ENCODE data around the gene THSD7B. TPM values are rescaled to one million over a fixed set of nuclear protein-coding genes. Genes with fewer than 3 reads are reported as not detected.

Gene THSD7B
- polyA plus RNA-seq, 2 of the 4 experiments (the other 2 are of a cell fraction) = not detected

GRCh38 chr2:136905779-136906178 lies 140.4 kb downstream of the THSD7B start (continued):
- TF ChIP-seq ATOH8 (CRISPR knock-in tag; IDR thresholded peaks at IDR 0.05; ENCODE audit: low read depth) = no peak
- TF ChIP-seq EHF (CRISPR knock-in tag; IDR thresholded peaks at IDR 0.05) = no peak
- no peak for TF ChIP-seq PBX3 (IDR thresholded peaks at IDR 0.05)
- no peak for TF ChIP-seq JUN (IDR thresholded peaks at IDR 0.05)
- no peak for TF ChIP-seq RAD21 (conservative IDR thresholded peaks at IDR 0.05 in 1 of 2, IDR thresholded peaks at IDR 0.05 in 1 of 2)
- no peak for TF ChIP-seq ZNF302 (CRISPR knock-in tag; IDR thresholded peaks at IDR 0.05)

- DNase-seq (ENCODE audit: low read depth in 1 of 2, low spot score in 1 of 2) (no peak), FAIRE-seq (no peak), ATAC-seq (no peak)
- no peaks in the 10 kb centered on the region for H3K4me1 ChIP-seq
- no peaks in the 10 kb centered on the region for H3K9me3 ChIP-seq
- TF ChIP-seq ATOH8 (CRISPR knock-in tag; IDR thresholded peaks at IDR 0.05; ENCODE audit: low read depth) (no peak), KDM1A (IDR thresholded peaks at IDR 0.05; ENCODE audit: low read depth) (no peak), RFX5 (IDR thresholded peaks at IDR 0.05) (no peak)
- no peak overlapping the region for H3K4me2 ChIP-seq
- H3K4me3 ChIP-seq = no peak overlapping the region
- 0% methylated on average over 1 of the region's 1 CpG for WGBS (ENCODE audit: missing lambda C conversion rate)
- H3K27ac ChIP-seq = no peak overlapping the region
- ChIA-PET CTCF (no interaction called here), POLR2A (no interaction called here)
Observed at GRCh38 chr2:136909777-136910176, 144.4 kb downstream of the THSD7B start.

GRCh38 chr2:136916131-136916530 lies 150.8 kb downstream of the THSD7B start:
- Histone ChIP-seq H3K27ac (no peak overlapping the region), H3K9me3 (no peaks in the 10 kb centered on the region), H3K4me3 (no peak overlapping the region), H3K4me2 (no peak overlapping the region), H3K4me1 (no peaks in the 10 kb centered on the region)
- ATAC-seq (no peak), DNase-seq (ENCODE audit: low read depth in 1 of 2, low spot score in 1 of 2) (no peak), FAIRE-seq (no peak)
- ChIA-PET CTCF (no interaction called here), POLR2A (no interaction called here)
- 3% methylated on average over 2 of the region's 2 CpGs for WGBS (ENCODE audit: missing lambda C conversion rate)
- TF ChIP-seq POLR2AphosphoS2 (conservative IDR thresholded peaks at IDR 0.05; ENCODE audit: low read length) = no peak
- no peak for TF ChIP-seq JUNB (IDR thresholded peaks at IDR 0.05)
- TF ChIP-seq FOSL2 (IDR thresholded peaks at IDR 0.05) = no peak
- TF ChIP-seq FOSL2 (CRISPR knock-in tag; IDR thresholded peaks at IDR 0.05) = no peak
- TF ChIP-seq CHD4 (IDR thresholded peaks at IDR 0.05; ENCODE audit: borderline replicate concordance) = no peak

- Histone ChIP-seq H3K9me3 (no peaks in the 10 kb centered on the region), H3K4me3 (no peak overlapping the region), H3K27ac (no peak overlapping the region), H3K4me1 (no peaks in the 10 kb centered on the region), H3K4me2 (no peak overlapping the region)
- no peak for DNase-seq (ENCODE audit: low read depth in 1 of 2, low spot score in 1 of 2)
- no peak for FAIRE-seq
- POLR2A ChIA-PET = no interaction called here
- CTCF ChIA-PET = no interaction called here
- no peak for ATAC-seq
- 37% methylated on average over 5 of the region's 5 CpGs for WGBS (ENCODE audit: missing lambda C conversion rate)
- no peak for TF ChIP-seq CEBPB (IDR thresholded peaks at IDR 0.05)
- TF ChIP-seq NPAS2 (CRISPR knock-in tag; IDR thresholded peaks at IDR 0.05; ENCODE audit: borderline replicate concordance) = no peak
- TF ChIP-seq BCL3 (IDR thresholded peaks at IDR 0.05) = no peak
- TF ChIP-seq HOXB5 (CRISPR knock-in tag; IDR thresholded peaks at IDR 0.05) = no peak
- no peak for TF ChIP-seq MAZ (IDR thresholded peaks at IDR 0.05; ENCODE audit: borderline replicate concordance, low read depth, low read length)
- no peak for TF ChIP-seq RARB (CRISPR knock-in tag; IDR thresholded peaks at IDR 0.05)
- TF ChIP-seq HOXB13 (CRISPR knock-in tag; IDR thresholded peaks at IDR 0.05; ENCODE audit: low read depth) = no peak
- no peak for TF ChIP-seq SMC3 (IDR thresholded peaks at IDR 0.05)
- no peak for TF ChIP-seq ELK1 (IDR thresholded peaks at IDR 0.05; ENCODE audit: low read depth, low read length)
- TF ChIP-seq PBX3 (IDR thresholded peaks at IDR 0.05) = no peak
- TF ChIP-seq REST (IDR thresholded peaks at IDR 0.05) = no peak
Observed at GRCh38 chr2:136917411-136917881, 152.1 kb downstream of the THSD7B start.
